Naive thymus-derived CD8-positive, alpha-beta T cell (primary cell): ENCODE data around the gene PRX. TPM values are rescaled to one million over a fixed set of nuclear protein-coding genes. Genes with fewer than 3 reads are reported as not detected.
"Not testable (repeated sequence)": the region's sequence is repeated elsewhere in the genome, so short reads cannot be mapped to it uniquely, and the experiment has no call there.

Experiments used
- ATAC-seq, 2 donors: fragments of 150-1000 bp; cut with Tn5 transposase in 1 of 2; sonication (Bioruptor Pico), chemical (Tn5 transposase) in 1 of 2; 1 replicate in 1 of 2; 2 replicates in 1 of 2; pipeline ENCODE4 v1.10.0; 2021; ENCODE audit warnings: mild to moderate bottlenecking in 2 of 2, moderate library complexity in 2 of 2
- POLR2A ChIA-PET: fragments of 350-600 bp; sonication (Branson Sonifier 250); formaldehyde crosslinking; loops from one replicate; lab custom pipeline; 2021; ENCODE audit warnings: antibody characterized with exemption; lab: Charles Lee
- DNase-seq, 10 donors: peaks; one replicate each; pipeline versions ENCODE4 v3.0.0 to v3.0.0-alpha.2; 2020 to 2022
- H3K27ac Mint-ChIP-seq, 10 donors: one replicate each; pipeline ENCODE4 v1.8.0; 2020 to 2022; ENCODE audit warnings: mild to moderate bottlenecking in 10 of 10, mixed read lengths in 10 of 10, moderate library complexity in 4 of 10, inconsistent platforms in 1 of 10
- H3K27me3 Mint-ChIP-seq, 5 donors: one replicate each; pipeline ENCODE4 v1.8.0; 2021 to 2022; ENCODE audit warnings: mixed read lengths in 5 of 5
- H3K36me3 Mint-ChIP-seq, 3 donors: one replicate each; pipeline ENCODE4 v1.8.0; 2020 to 2022; ENCODE audit warnings: mixed read lengths in 3 of 3, mild to moderate bottlenecking in 2 of 3, inconsistent platforms in 1 of 3
- H3K4me1 Mint-ChIP-seq, 4 donors: one replicate each; pipeline ENCODE4 v1.8.0; 2021 to 2022; ENCODE audit warnings: mixed read lengths in 4 of 4
- H3K4me3 Mint-ChIP-seq, 10 donors: one replicate each; pipeline ENCODE4 v1.8.0; 2020 to 2022; ENCODE audit warnings: mild to moderate bottlenecking in 10 of 10, mixed read lengths in 10 of 10, moderate library complexity in 6 of 10, inconsistent platforms in 1 of 10
- H3K9me3 Mint-ChIP-seq, 9 donors: one replicate each; pipeline ENCODE4 v1.8.0; 2020 to 2022; ENCODE audit warnings: mixed read lengths in 9 of 9, mild to moderate bottlenecking in 3 of 9, inconsistent platforms in 1 of 9, moderate library complexity in 1 of 9
- polyA plus RNA-seq, 3 donors: library from polyadenylated mRNA; unstranded; fragments of 300-500 nt; fragmentation: Illumina TruSeq; gene quantifications; one replicate each; pipeline ENCODE4 v1.2.3, GENCODE V29; 2021
- total RNA-seq, 8 experiments: library from RNA in 2 of 8; stranded (reverse) in 2 of 8; gene quantifications; one replicate each; pipeline ENCODE4 v1.2.3 and lab custom pipeline; 2021 to 2026

The PRX gene
- total and polyA plus RNA-seq, 5 experiments from 2014 or later: 0.39 to 4.0 (median 0.49) TPM

- no peak for DNase-seq
- POLR2A ChIA-PET: no interaction called here
- H3K4me1 Mint-ChIP-seq: peaks cover 0 to 6% (median 0%) of the 10 kb centered on the region in 4 donors
- H3K27ac Mint-ChIP-seq: no peak overlapping the region
- H3K9me3 Mint-ChIP-seq: no peaks in the 10 kb centered on the region
- H3K36me3 Mint-ChIP-seq: no peaks in the 10 kb centered on the region
- ATAC-seq: no peak
- peak overlapping the region in 1 of 10 donors; percentile 10 for H3K4me3 Mint-ChIP-seq
- peaks cover 0 to 3% (median 0%) of the 10 kb centered on the region in 5 donors for H3K27me3 Mint-ChIP-seq
Observed at GRCh38 chr19:40383668-40384248, 29.4 kb downstream of the PRX start.

- no peaks in the 10 kb centered on the region for H3K27me3 Mint-ChIP-seq
- peak overlapping the region in 4 of 10 donors; percentile 26 to 48 (median 34) for H3K27ac Mint-ChIP-seq
- DNase-seq (no peak), ATAC-seq (no peak)
- no peaks in the 10 kb centered on the region for H3K9me3 Mint-ChIP-seq
- POLR2A ChIA-PET: interaction anchor here (0.6 kb wide), 1 partner anchor 239 kb away, joined by 4 read pairs; no protein-coding TSS in a partner anchor
- peaks cover 0 to 3% (median 0%) of the 10 kb centered on the region in 4 donors for H3K4me1 Mint-ChIP-seq
- H3K4me3 Mint-ChIP-seq: no peak overlapping the region
- H3K36me3 Mint-ChIP-seq: peaks cover 0 to 4% (median 3%) of the 10 kb centered on the region in 3 donors
Observed at GRCh38 chr19:40381321-40381720, 31.9 kb downstream of the PRX start.

- DNase-seq: no peak
Observed at GRCh38 chr19:40380199-40381037, 32.8 kb downstream of the PRX start.

GRCh38 chr19:40379446-40380198 is 33.6 kb downstream of the PRX start:
- H3K4me3 Mint-ChIP-seq: no peak overlapping the region
- POLR2A ChIA-PET: interaction anchor here (0.9 kb wide), 1 partner anchor 9 kb away, joined by 4 read pairs; no protein-coding TSS in a partner anchor
- ATAC-seq (no peak), DNase-seq (no peak)
- H3K27me3 Mint-ChIP-seq: no peaks in the 10 kb centered on the region
- H3K4me1 Mint-ChIP-seq: peaks cover 0 to 6% (median 4%) of the 10 kb centered on the region in 4 donors
- H3K27ac Mint-ChIP-seq: peak overlapping the region in 1 of 10 donors; percentile 14
- peaks cover 0 to 18% (median 8%) of the 10 kb centered on the region in 3 donors for H3K36me3 Mint-ChIP-seq
- no peaks in the 10 kb centered on the region for H3K9me3 Mint-ChIP-seq

More at GRCh38 chr19:40380199-40381037, 32.8 kb downstream of the PRX start:
- POLR2A ChIA-PET: interaction anchor here (0.6 to 0.9 kb wide), 2 partner anchors 9 to 240 kb away, joined by 4 read pairs; no protein-coding TSS in a partner anchor
- no peaks in the 10 kb centered on the region for H3K9me3 Mint-ChIP-seq
- peaks cover 0 to 3% (median 0%) of the 10 kb centered on the region in 4 donors for H3K4me1 Mint-ChIP-seq
- no peak overlapping the region for H3K4me3 Mint-ChIP-seq
- peaks cover 0 to 12% (median 5%) of the 10 kb centered on the region in 3 donors for H3K36me3 Mint-ChIP-seq
- H3K27me3 Mint-ChIP-seq: no peaks in the 10 kb centered on the region
- H3K27ac Mint-ChIP-seq: peak overlapping the region in 1 of 10 donors; percentile 14
- no peak for ATAC-seq

GRCh38 chr19:40378509-40378908 is 34.7 kb downstream of the PRX start:
- POLR2A ChIA-PET: no interaction called here
- H3K4me1 Mint-ChIP-seq: peaks cover 0 to 13% (median 7%) of the 10 kb centered on the region in 4 donors
- H3K36me3 Mint-ChIP-seq: peaks cover 0 to 26% (median 8%) of the 10 kb centered on the region in 3 donors
- H3K27me3 Mint-ChIP-seq: no peaks in the 10 kb centered on the region
- H3K4me3 Mint-ChIP-seq: no peak overlapping the region
- no peak for ATAC-seq
- DNase-seq: no peak
- peak overlapping the region in 1 of 10 donors; percentile 56 for H3K27ac Mint-ChIP-seq
- H3K9me3 Mint-ChIP-seq: no peaks in the 10 kb centered on the region

- H3K27ac Mint-ChIP-seq: peak overlapping the region in 1 of 10 donors; percentile 74
- no peak for DNase-seq
- POLR2A ChIA-PET: no interaction called here
- H3K4me3 Mint-ChIP-seq: no peak overlapping the region
- H3K4me1 Mint-ChIP-seq: peaks cover 0 to 13% (median 7%) of the 10 kb centered on the region in 4 donors
- ATAC-seq: no peak
- no peaks in the 10 kb centered on the region for H3K27me3 Mint-ChIP-seq
- H3K9me3 Mint-ChIP-seq: no peaks in the 10 kb centered on the region
- H3K36me3 Mint-ChIP-seq: peaks cover 0 to 32% (median 8%) of the 10 kb centered on the region in 3 donors
Observed at GRCh38 chr19:40377876-40378385, 35.2 kb downstream of the PRX start.

- Mint-ChIP-seq H3K4me1 (peaks cover 0 to 13% (median 7%) of the 10 kb centered on the region in 4 donors), H3K4me3 (no peak overlapping the region), H3K36me3 (peaks cover 0 to 40% (median 8%) of the 10 kb centered on the region in 3 donors), H3K27me3 (no peaks in the 10 kb centered on the region), H3K27ac (peak overlapping the region in 4 of 10 donors; percentile 19 to 65 (median 47)), H3K9me3 (no peaks in the 10 kb centered on the region)
- POLR2A ChIA-PET: no interaction called here
- DNase-seq: no peak
- no peak for ATAC-seq
Observed at GRCh38 chr19:40376286-40376862, 36.8 kb downstream of the PRX start.

- Mint-ChIP-seq H3K27ac (no peak overlapping the region), H3K27me3 (no peaks in the 10 kb centered on the region), H3K9me3 (no peaks in the 10 kb centered on the region), H3K36me3 (peaks cover 0 to 48% (median 10%) of the 10 kb centered on the region in 3 donors), H3K4me1 (peaks cover 0 to 13% (median 8%) of the 10 kb centered on the region in 4 donors), H3K4me3 (no peak overlapping the region)
- POLR2A ChIA-PET: interaction anchor here (0.6 kb wide), 1 partner anchor 26 kb away, joined by 4 read pairs; no protein-coding TSS in a partner anchor
- ATAC-seq (no peak), DNase-seq (no peak)
Observed at GRCh38 chr19:40374084-40374483, 39.1 kb downstream of the PRX start.

- no peak overlapping the region for H3K27ac Mint-ChIP-seq
- peaks cover 0 to 57% (median 11%) of the 10 kb centered on the region in 3 donors for H3K36me3 Mint-ChIP-seq
- no peaks in the 10 kb centered on the region for H3K27me3 Mint-ChIP-seq
- DNase-seq: no peak
- H3K4me3 Mint-ChIP-seq: no peak overlapping the region
- peaks cover 0 to 15% (median 8%) of the 10 kb centered on the region in 4 donors for H3K4me1 Mint-ChIP-seq
- ATAC-seq: no peak
- POLR2A ChIA-PET: interaction anchor here (0.6 to 1.5 kb wide), 2 partner anchors 8 to 66 kb away, joined by 3 to 4 read pairs; no protein-coding TSS in a partner anchor
- no peaks in the 10 kb centered on the region for H3K9me3 Mint-ChIP-seq
Observed at GRCh38 chr19:40371802-40372122, 41.4 kb downstream of the PRX start.

GRCh38 chr19:40370997-40371801 is 42.0 kb downstream of the PRX start:
- H3K4me3 Mint-ChIP-seq: no peak overlapping the region
- peaks cover 0 to 57% (median 10%) of the 10 kb centered on the region in 3 donors for H3K36me3 Mint-ChIP-seq
- DNase-seq (no peak), ATAC-seq (no peak)
- H3K9me3 Mint-ChIP-seq: no peaks in the 10 kb centered on the region
- peaks cover 0 to 15% (median 8%) of the 10 kb centered on the region in 4 donors for H3K4me1 Mint-ChIP-seq
- no peaks in the 10 kb centered on the region for H3K27me3 Mint-ChIP-seq
- POLR2A ChIA-PET: interaction anchor here (0.6 to 1.5 kb wide), 3 partner anchors 9 to 66 kb away, joined by 3 to 4 read pairs (median 3); no protein-coding TSS in a partner anchor
- peak overlapping the region in 1 of 10 donors; percentile 11 for H3K27ac Mint-ChIP-seq

- POLR2A ChIA-PET: interaction anchor here (1.0 to 1.5 kb wide), 2 partner anchors 10 to 23 kb away, joined by 3 to 4 read pairs; no protein-coding TSS in a partner anchor
- not testable (repeated sequence) for DNase-seq, H3K4me3 Mint-ChIP-seq, H3K9me3 Mint-ChIP-seq, ATAC-seq, H3K27me3 Mint-ChIP-seq
- Mint-ChIP-seq H3K27ac (peak overlapping the region in 1 of 10 donors; percentile 78), H3K36me3 (peaks cover 0 to 52% (median 9%) of the 10 kb centered on the region in 3 donors), H3K4me1 (peaks cover 2 to 17% (median 9%) of the 10 kb centered on the region in 4 donors)
Observed at GRCh38 chr19:40370253-40370652, 42.9 kb downstream of the PRX start.
